HepG2 (cell line): ENCODE results near the gene CNTN4. TPM values are rescaled to one million over a fixed set of nuclear protein-coding genes. Genes with fewer than 3 reads are reported as not detected.

Experiments used
- ATAC-seq: fragments of 200-7000 bp; cut with Tn5 transposase; 3 replicates; pipeline ENCODE4 v1.9.1; 2020; ENCODE audit warnings: mild to moderate bottlenecking, moderate library complexity
- BruUV-seq: library from RNA; stranded (reverse); fragments of 400-500 nt; replicated peaks from 2 replicates; lab custom pipeline; 2021; lab: Mats Ljungman, UMichigan
- CTCF ChIA-PET: fragments of 300-600 bp; formaldehyde crosslinking; extraction: SDS; loops from one replicate; lab custom pipeline; 2021; ENCODE audit warnings: low total read pairs, inconsistent platforms, low intra/inter-chr PET ratio; lab: Yijun Ruan, JAX
- POLR2A ChIA-PET: fragments of 350-600 bp; sonication (Branson Sonifier 250); formaldehyde crosslinking; loops from one replicate; lab custom pipeline; 2020; ENCODE audit warnings: antibody characterized with exemption, inconsistent platforms; lab: Yijun Ruan, JAX
- DNase-seq: peaks from one replicate; pipeline ENCODE4 v3.0.0-alpha.2; 2015; ENCODE audit warnings: low spot score
- FAIRE-seq: peaks from 3 replicates; lab custom pipeline; 2011; peaks lifted over from hg19 to GRCh38; lab: Jason Lieb, UNC
- H2AFZ ChIP-seq: one replicate; pipeline ENCODE4 v1.6.1; 2011; ENCODE audit warnings: low read length, inconsistent platforms
- H3K27ac ChIP-seq: fragments of 300-600 bp; 3 replicates; pipeline ENCODE4 v1.8.0; 2011; ENCODE audit warnings: mixed run types, mild to moderate bottlenecking, mixed read lengths, low read length, inconsistent platforms; ENCODE audit not compliant: insufficient read depth; ENCODE audit errors: extremely low read length
- H3K27me3 ChIP-seq, 2 experiments: fragments of 200-600 bp in 1 of 2; 2 replicates in 1 of 2; 3 replicates in 1 of 2; pipeline versions ENCODE4 v1.6.0 to v1.8.0; 2011; ENCODE audit warnings: low read length in 2 of 2, mild to moderate bottlenecking in 2 of 2, moderate library complexity in 2 of 2, inconsistent platforms in 1 of 2; ENCODE audit not compliant: insufficient read depth in 2 of 2, control insufficient read depth in 1 of 2
- H3K36me3 ChIP-seq, 2 experiments: fragments of 200-600 bp in 1 of 2; replicated peaks in 1 of 2; 2 replicates in 1 of 2; 3 replicates in 1 of 2; pipeline versions ENCODE4 v1.5.1 to v1.8.0; 2011; ENCODE audit warnings: low read length in 2 of 2, inconsistent platforms in 1 of 2; ENCODE audit not compliant: insufficient read depth in 2 of 2, control insufficient read depth in 1 of 2
- H3K4me1 ChIP-seq: 2 replicates; pipeline ENCODE4 v1.5.1; 2012; ENCODE audit warnings: low read length, inconsistent platforms; ENCODE audit not compliant: insufficient read depth
- H3K4me2 ChIP-seq: 2 replicates; pipeline ENCODE4 v1.6.0; 2011; ENCODE audit warnings: low read depth, low read length, inconsistent platforms
- H3K4me3 ChIP-seq, 3 experiments: fragments of 200-600 bp in 1 of 3; sonication (generic), shearing (Covaris generic) in 1 of 3; replicated peaks in 1 of 3; 2 replicates each; pipeline ENCODE4 v1.5.1; 2011 to 2016; ENCODE audit warnings: low read length in 3 of 3, inconsistent platforms in 2 of 3, low read depth in 2 of 3, mild to moderate bottlenecking in 2 of 3, control low read depth in 1 of 3, mixed read lengths in 1 of 3; ENCODE audit not compliant: insufficient read depth in 1 of 3
- H3K79me2 ChIP-seq: one replicate; pipeline ENCODE4 v1.6.1; 2011; ENCODE audit warnings: low read length, inconsistent platforms; ENCODE audit not compliant: insufficient read depth
- H3K9ac ChIP-seq: 2 replicates; pipeline ENCODE4 v1.6.0; 2011; ENCODE audit warnings: mild to moderate bottlenecking, low read depth, low read length, inconsistent platforms; ENCODE audit not compliant: insufficient read depth
- H3K9me3 ChIP-seq: 2 replicates; pipeline ENCODE4 v1.5.1; 2012; ENCODE audit warnings: mild to moderate bottlenecking, low read length
- H4K20me1 ChIP-seq: 2 replicates; pipeline ENCODE4 v1.6.0; 2011; ENCODE audit warnings: inconsistent platforms, mild to moderate bottlenecking, low read length, moderate library complexity; ENCODE audit not compliant: insufficient read depth
- CBX1 ChIP-seq: IDR thresholded peaks from one replicate; pipeline ENCODE4 v1.6.1; 2016; ENCODE audit warnings: antibody characterized with exemption, low read depth
- EEA1 ChIP-seq: sonication (generic); formaldehyde crosslinking; IDR thresholded peaks from 2 replicates; pipeline ENCODE4 v1.5.1; 2020; ENCODE audit warnings: mild to moderate bottlenecking, missing genetic modification reagents, borderline replicate concordance
- ISL2 ChIP-seq: sonication (generic); formaldehyde crosslinking; IDR thresholded peaks from 2 replicates; pipeline ENCODE4 v1.5.0; 2020; ENCODE audit warnings: missing genetic modification reagents
- NFAT5 ChIP-seq: sonication (generic); formaldehyde crosslinking; IDR thresholded peaks from 2 replicates; pipeline ENCODE4 v1.4.0; 2020; ENCODE audit warnings: missing genetic modification reagents
- NR2F1 ChIP-seq, 2 experiments: fragments of 450-650 bp in 1 of 2; formaldehyde crosslinking in 1 of 2; IDR thresholded peaks; 2 replicates each; pipeline versions ENCODE4 v1.5.0 to v1.6.1; 2016 to 2020; ENCODE audit warnings: mild to moderate bottlenecking in 1 of 2, missing compliant biosample characterization in 1 of 2, missing genetic modification reagents in 1 of 2, moderate library complexity in 1 of 2
- TBP ChIP-seq: sonication (generic); formaldehyde crosslinking; IDR thresholded peaks from 2 replicates; pipeline ENCODE4 v1.5.0; 2020; ENCODE audit warnings: missing genetic modification reagents
- ZBTB43 ChIP-seq: sonication (generic); formaldehyde crosslinking; conservative IDR thresholded peaks from 2 replicates; pipeline ENCODE4 v1.4.0; 2020; ENCODE audit warnings: missing genetic modification reagents
- ZNF296 ChIP-seq: sonication (generic); formaldehyde crosslinking; conservative IDR thresholded peaks from 2 replicates; pipeline ENCODE4 v1.5.0; 2020; ENCODE audit warnings: mild to moderate bottlenecking, missing genetic modification reagents
- WGBS: methylation state at CpG from one replicate; pipeline ENCODE4 v1.1.6; 2017; ENCODE audit warnings: low lambda C conversion rate; 5-methylcytosine and 5-hydroxymethylcytosine counted together
- in situ Hi-C: cut with HindIII; loops from 2 replicates; pipeline ENCODE4 v1.10.0; 2017; ENCODE audit warnings: low pct_unique_long_range_greater_than_20kb; ENCODE audit not compliant: extremely low pct_ligation_motif_present
- intact Hi-C: fragments of 100-400 bp; cut with micrococcal nuclease; formaldehyde crosslinking; loops from one replicate; pipeline ENCODE4 v1.10.0; 2022; ENCODE audit not compliant: unreplicated experiment
- polyA plus RNA-seq, 8 experiments: library from polyadenylated mRNA; depleted of rRNA in 3 of 8; stranded (reverse) in 7 of 8; unstranded in 1 of 8; fragments of >200 nt; fragmentation: Illumina TruSeq in 4 of 8; extraction: Trizol in 4 of 8; gene quantifications; 2 replicates each; pipeline versions ENCODE4 v1.2.1 to v1.2.3, GENCODE V29; 2011 to 2016; ENCODE audit warnings: low read depth in 4 of 8, missing spikeins in 1 of 8, mixed read lengths in 1 of 8; ENCODE audit not compliant: insufficient read depth in 1 of 8
- total RNA-seq, 5 experiments: library from RNA; depleted of rRNA; stranded (reverse); fragments of >200 nt; fragmentation: Illumina TruSeq; extraction: Trizol; gene quantifications; 2 replicates each; pipeline ENCODE4 v1.2.3, GENCODE V29; 2016; ENCODE audit warnings: low read depth in 1 of 5
- TF ChIP-seq, protein P1 (sequence below): IDR thresholded peaks from 2 replicates; pipeline ENCODE4 v1.4.0; 2020; ENCODE audit warnings: mild to moderate bottlenecking, missing genetic modification reagents

The CNTN4 gene
- total and polyA plus RNA-seq, 2 of the 13 experiments (the other 11 are each of a cell fraction or from before 2014, with no cell fraction given): 0.01 to 0.13 TPM

DNA sequence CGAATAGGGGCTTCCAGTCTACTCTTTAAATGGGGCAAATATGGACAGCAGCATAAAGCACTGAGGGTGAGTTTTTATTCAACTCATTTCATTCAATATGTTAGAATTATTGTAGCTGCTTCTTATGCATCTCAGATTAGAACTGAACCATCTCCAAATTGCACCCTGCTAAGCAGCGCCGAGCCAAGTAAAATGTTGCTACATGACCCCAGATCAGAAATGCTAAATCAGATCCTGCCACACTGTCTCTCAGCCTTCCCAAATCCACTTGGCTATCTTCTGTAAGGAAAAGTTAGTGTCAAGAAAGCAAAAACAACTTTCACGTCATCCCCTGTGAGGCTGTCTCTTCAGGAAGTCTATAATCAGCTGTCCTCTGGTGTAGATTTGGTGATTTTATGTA is 293.2 kb downstream of the CNTN4 start:
- Histone ChIP-seq H3K27me3 (no peaks in the 10 kb centered on the region), H3K4me1 (no peaks in the 10 kb centered on the region), H3K79me2 (no peaks in the 10 kb centered on the region), H2AFZ (no peak overlapping the region), H3K4me2 (no peak overlapping the region), H3K9ac (no peak overlapping the region), H3K36me3 (no peaks in the 10 kb centered on the region), H4K20me1 (no peaks in the 10 kb centered on the region), H3K9me3 (0 out of 2 replicates have a peak, but pooled peaks cover 5% of the 10 kb centered on the region), H3K4me3 (no peak overlapping the region), H3K27ac (no peak overlapping the region)
- in situ Hi-C loops (no loop called here), intact Hi-C loops (no loop called here)
- 5% methylated on average over 4 of the region's 4 CpGs for WGBS
- ATAC-seq: no peak
- TF ChIP-seq NFAT5 (CRISPR knock-in tag) (no peak), ISL2 (CRISPR knock-in tag) (no peak), ZBTB43 (no peak), EEA1 (CRISPR knock-in tag) (no peak), ZNF296 (CRISPR knock-in tag) (no peak), CBX1 (no peak), NR2F1 (CRISPR knock-in tag; IDR thresholded peaks at IDR 0.05) (no peak), TBP (no peak)
- TF ChIP-seq, protein P1, sequence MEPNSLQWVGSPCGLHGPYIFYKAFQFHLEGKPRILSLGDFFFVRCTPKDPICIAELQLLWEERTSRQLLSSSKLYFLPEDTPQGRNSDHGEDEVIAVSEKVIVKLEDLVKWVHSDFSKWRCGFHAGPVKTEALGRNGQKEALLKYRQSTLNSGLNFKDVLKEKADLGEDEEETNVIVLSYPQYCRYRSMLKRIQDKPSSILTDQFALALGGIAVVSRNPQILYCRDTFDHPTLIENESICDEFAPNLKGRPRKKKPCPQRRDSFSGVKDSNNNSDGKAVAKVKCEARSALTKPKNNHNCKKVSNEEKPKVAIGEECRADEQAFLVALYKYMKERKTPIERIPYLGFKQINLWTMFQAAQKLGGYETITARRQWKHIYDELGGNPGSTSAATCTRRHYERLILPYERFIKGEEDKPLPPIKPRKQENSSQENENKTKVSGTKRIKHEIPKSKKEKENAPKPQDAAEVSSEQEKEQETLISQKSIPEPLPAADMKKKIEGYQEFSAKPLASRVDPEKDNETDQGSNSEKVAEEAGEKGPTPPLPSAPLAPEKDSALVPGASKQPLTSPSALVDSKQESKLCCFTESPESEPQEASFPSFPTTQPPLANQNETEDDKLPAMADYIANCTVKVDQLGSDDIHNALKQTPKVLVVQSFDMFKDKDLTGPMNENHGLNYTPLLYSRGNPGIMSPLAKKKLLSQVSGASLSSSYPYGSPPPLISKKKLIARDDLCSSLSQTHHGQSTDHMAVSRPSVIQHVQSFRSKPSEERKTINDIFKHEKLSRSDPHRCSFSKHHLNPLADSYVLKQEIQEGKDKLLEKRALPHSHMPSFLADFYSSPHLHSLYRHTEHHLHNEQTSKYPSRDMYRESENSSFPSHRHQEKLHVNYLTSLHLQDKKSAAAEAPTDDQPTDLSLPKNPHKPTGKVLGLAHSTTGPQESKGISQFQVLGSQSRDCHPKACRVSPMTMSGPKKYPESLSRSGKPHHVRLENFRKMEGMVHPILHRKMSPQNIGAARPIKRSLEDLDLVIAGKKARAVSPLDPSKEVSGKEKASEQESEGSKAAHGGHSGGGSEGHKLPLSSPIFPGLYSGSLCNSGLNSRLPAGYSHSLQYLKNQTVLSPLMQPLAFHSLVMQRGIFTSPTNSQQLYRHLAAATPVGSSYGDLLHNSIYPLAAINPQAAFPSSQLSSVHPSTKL (CRISPR knock-in tag): no peak
- BruUV-seq: no TSS peak
- FAIRE-seq: no peak
- ChIA-PET POLR2A (no interaction called here), CTCF (no interaction called here)
- no peak for DNase-seq
